Natural killer cell (primary cell): Measurements from ENCODE around the gene PGBD2. TPM values are rescaled to one million over a fixed set of nuclear protein-coding genes. Genes with fewer than 3 reads are reported as not detected.

Experiments
- ATAC-seq, 3 donors: fragments of 150-1000 bp in 2 of 3; fragments of 200-7000 bp in 1 of 3; cut with Tn5 transposase; 1 replicate in 1 of 3; 2 replicates in 2 of 3; pipeline ENCODE4 v1.10.0; 2021; ENCODE audit warnings: mild to moderate bottlenecking in 2 of 3, moderate library complexity in 2 of 3
- DNase-seq, 2 donors: peaks; one replicate each; pipeline versions ENCODE4 v3.0.0 to v3.0.0-alpha.2; 2013 to 2021; ENCODE audit warnings: mixed read lengths in 1 of 2
- H3K27ac ChIP-seq: one replicate; pipeline ENCODE4 v1.5.1; 2013; ENCODE audit warnings: mild to moderate bottlenecking, low read length
- H3K27me3 ChIP-seq: one replicate; pipeline ENCODE4 v1.6.1; 2013; ENCODE audit warnings: low read length; ENCODE audit not compliant: control insufficient read depth, insufficient read depth
- H3K36me3 ChIP-seq: one replicate; pipeline ENCODE4 v1.6.1; 2013; ENCODE audit warnings: low read length; ENCODE audit not compliant: control insufficient read depth, insufficient read depth
- H3K4me1 ChIP-seq: one replicate; pipeline ENCODE4 v1.6.1; 2013; ENCODE audit warnings: low read length; ENCODE audit not compliant: control insufficient read depth, insufficient read depth
- H3K4me3 ChIP-seq: one replicate; pipeline ENCODE4 v1.5.1; 2013; ENCODE audit warnings: low read length
- H3K9me3 ChIP-seq: one replicate; pipeline ENCODE4 v1.6.1; 2013; ENCODE audit warnings: low read length; ENCODE audit not compliant: control insufficient read depth, insufficient read depth
- H3K27ac Mint-ChIP-seq, 2 donors: one replicate each; pipeline ENCODE4 v1.8.0; 2022; ENCODE audit warnings: mild to moderate bottlenecking in 2 of 2, mixed read lengths in 2 of 2, moderate library complexity in 1 of 2
- H3K27me3 Mint-ChIP-seq, 2 donors: one replicate each; pipeline ENCODE4 v1.8.0; 2022; ENCODE audit warnings: low read depth in 2 of 2, mixed read lengths in 2 of 2
- H3K36me3 Mint-ChIP-seq: one replicate; pipeline ENCODE4 v1.8.0; 2022; ENCODE audit warnings: mixed read lengths
- H3K4me1 Mint-ChIP-seq, 2 donors: one replicate each; pipeline ENCODE4 v1.8.0; 2022; ENCODE audit warnings: mixed read lengths in 2 of 2
- H3K4me3 Mint-ChIP-seq: one replicate; pipeline ENCODE4 v1.8.0; 2022; ENCODE audit warnings: mild to moderate bottlenecking, moderate library complexity, mixed read lengths
- H3K9me3 Mint-ChIP-seq, 2 donors: one replicate each; pipeline ENCODE4 v1.8.0; 2022; ENCODE audit warnings: mixed read lengths in 2 of 2
- CTCF ChIP-seq: fragments of 200-600 bp; IDR thresholded peaks from one replicate; pipeline ENCODE4 v1.8.0; 2022; ENCODE audit warnings: antibody characterized with exemption
- WGBS: methylation state at CpG from one replicate; pipeline ENCODE4 v1.1.7; 2013; ENCODE audit warnings: missing lambda C conversion rate; ENCODE audit not compliant: insufficient coverage; 5-methylcytosine and 5-hydroxymethylcytosine counted together
- intact Hi-C: fragments of 100-400 bp; cut with micrococcal nuclease; formaldehyde crosslinking; loops from one replicate; pipeline ENCODE4 v1.14.2; 2022
- total RNA-seq, 4 donors: library from RNA; stranded (reverse); fragments of 120-200 nt in 1 of 4; gene quantifications; one replicate each; pipeline versions ENCODE4 v1.2.3 to v1.2.4, GENCODE V29; 2013 to 2022

The PGBD2 gene
- total RNA-seq, 3 donors from 2014 or later (not counting 1 experiment from before 2014, with no cell fraction given): 3.1 to 9.2 (median 6.2) TPM

- 93% methylated on average over 3 of the region's 3 CpGs for WGBS
- peaks cover 17% of the 10 kb centered on the region for H3K4me1 ChIP-seq
- intact Hi-C loops: no loop called here
- DNase-seq (no peak), ATAC-seq (no peak)
- H3K27me3 Mint-ChIP-seq: no peaks in the 10 kb centered on the region
- H3K36me3 Mint-ChIP-seq: peaks cover 6% of the 10 kb centered on the region
- H3K4me3 ChIP-seq: no peak overlapping the region
- peak overlapping the region in 1 of 2 donors; percentile 67 for H3K27ac Mint-ChIP-seq
- H3K9me3 ChIP-seq: no peaks in the 10 kb centered on the region
- no peak for TF ChIP-seq CTCF
- H3K9me3 Mint-ChIP-seq: no peaks in the 10 kb centered on the region
- H3K4me3 Mint-ChIP-seq: peak overlapping the region; percentile 70
- H3K36me3 ChIP-seq: no peaks in the 10 kb centered on the region
- H3K4me1 Mint-ChIP-seq: peaks cover 20 to 22% of the 10 kb centered on the region in 2 donors
- no peaks in the 10 kb centered on the region for H3K27me3 ChIP-seq
- no peak overlapping the region for H3K27ac ChIP-seq
Measured at GRCh38 chr1:248871837-248872401, 34.1 kb upstream of the PGBD2 start.

- peak overlapping the region; percentile 99 for H3K4me3 Mint-ChIP-seq
- DNase-seq (peak; percentile 49 to 65), ATAC-seq (peak; percentile 22 to 32 (median 31))
- TF ChIP-seq CTCF: no peak
- intact Hi-C loops: loop anchor here (1.0 kb wide), 2 partner anchors 10 to 35 kb away; partner anchors contain the start of gene ZNF672
- Histone ChIP-seq H3K9me3 (no peaks in the 10 kb centered on the region), H3K4me1 (peaks cover 17% of the 10 kb centered on the region), H3K27me3 (no peaks in the 10 kb centered on the region), H3K36me3 (no peaks in the 10 kb centered on the region), H3K4me3 (peak overlapping the region; percentile 86), H3K27ac (peak overlapping the region; percentile 83)
- H3K9me3 Mint-ChIP-seq: no peaks in the 10 kb centered on the region
- WGBS: 0% methylated on average over 25 of the region's 31 CpGs
- H3K27me3 Mint-ChIP-seq: no peaks in the 10 kb centered on the region
- peaks cover 6% of the 10 kb centered on the region for H3K36me3 Mint-ChIP-seq
- peaks cover 20 to 22% of the 10 kb centered on the region in 2 donors for H3K4me1 Mint-ChIP-seq
- H3K27ac Mint-ChIP-seq: peak overlapping the region; percentile 94 to 100
Measured at GRCh38 chr1:248872752-248873408, 33.2 kb upstream of the PGBD2 start.

GRCh38 chr1:248873409-248873992 lies 32.5 kb upstream of the PGBD2 start:
- Mint-ChIP-seq H3K4me1 (peaks cover 20 to 22% of the 10 kb centered on the region in 2 donors), H3K4me3 (peak overlapping the region; percentile 99), H3K27ac (peak overlapping the region; percentile 94 to 100), H3K27me3 (no peaks in the 10 kb centered on the region), H3K36me3 (peaks cover 6% of the 10 kb centered on the region), H3K9me3 (no peaks in the 10 kb centered on the region)
- H3K4me3 ChIP-seq: peak overlapping the region; percentile 86
- peak; percentile 78 to 87 (median 82) for ATAC-seq
- H3K27ac ChIP-seq: peak overlapping the region; percentile 83
- H3K4me1 ChIP-seq: peaks cover 17% of the 10 kb centered on the region
- H3K9me3 ChIP-seq: no peaks in the 10 kb centered on the region
- WGBS: under 1% methylated on average over 41 of the region's 41 CpGs
- peak; percentile 91 to 95 for DNase-seq
- intact Hi-C loops: loop anchor here (1.0 kb wide), 2 partner anchors 10 to 35 kb away; partner anchors contain the start of gene ZNF672
- no peaks in the 10 kb centered on the region for H3K36me3 ChIP-seq
- H3K27me3 ChIP-seq: no peaks in the 10 kb centered on the region
- TF ChIP-seq CTCF: no peak
